Keratinocyte (primary cell): ENCODE data around the gene A1BG. TPM values are rescaled to one million over a fixed set of nuclear protein-coding genes. Genes with fewer than 3 reads are reported as not detected.

Experiments used
- DNase-seq: peaks from one replicate; pipeline ENCODE4 v3.0.0-alpha.2; 2011; ENCODE audit warnings: low read depth, missing footprints, low spot score
- FAIRE-seq: peaks from 2 replicates; lab custom pipeline; 2011; peaks lifted over from hg19 to GRCh38; lab: Jason Lieb, UNC
- H2AFZ ChIP-seq: 2 replicates; pipeline ENCODE4 v1.6.0; 2012; ENCODE audit warnings: low read length, control low read depth, inconsistent platforms; ENCODE audit not compliant: control insufficient read depth
- H3K27ac ChIP-seq: 2 replicates; pipeline ENCODE4 v1.5.1; 2011; ENCODE audit warnings: low read length; ENCODE audit not compliant: control insufficient read depth, insufficient read depth
- H3K27me3 ChIP-seq: 3 replicates; pipeline ENCODE4 v1.6.0; 2011; ENCODE audit warnings: low read length; ENCODE audit not compliant: control insufficient read depth, insufficient read depth; ENCODE audit errors: extremely low read depth
- H3K36me3 ChIP-seq, 2 experiments: 2 replicates in 1 of 2; 3 replicates in 1 of 2; pipeline ENCODE4 v1.5.1; 2011; ENCODE audit warnings: low read length in 2 of 2, mild to moderate bottlenecking in 1 of 2; ENCODE audit not compliant: control insufficient read depth in 2 of 2, insufficient read depth in 2 of 2; ENCODE audit errors: extremely low read depth in 1 of 2
- H3K4me1 ChIP-seq: 3 replicates; pipeline ENCODE4 v1.5.1; 2011; ENCODE audit warnings: low read length; ENCODE audit not compliant: control insufficient read depth, insufficient read depth; ENCODE audit errors: extremely low read depth
- H3K4me2 ChIP-seq: 3 replicates; pipeline ENCODE4 v1.6.0; 2011; ENCODE audit warnings: low read depth, low read length; ENCODE audit not compliant: control insufficient read depth, insufficient read depth; ENCODE audit errors: extremely low read depth
- H3K4me3 ChIP-seq, 3 experiments: fragments of 200-600 bp in 1 of 3; sonication (generic) in 1 of 3; 2 replicates in 2 of 3; 3 replicates in 1 of 3; pipeline ENCODE4 v1.5.1; 2011 to 2016; ENCODE audit warnings: low read length in 3 of 3, mild to moderate bottlenecking in 3 of 3, control low read depth in 2 of 3, inconsistent platforms in 1 of 3, low read depth in 1 of 3, mixed read lengths in 1 of 3, mixed run types in 1 of 3, moderate library complexity in 1 of 3; ENCODE audit not compliant: control insufficient read depth in 2 of 3, insufficient read depth in 2 of 3; ENCODE audit errors: extremely low read depth in 1 of 3
- H3K79me2 ChIP-seq: 2 replicates; pipeline ENCODE4 v1.6.0; 2012; ENCODE audit warnings: low read length; ENCODE audit not compliant: control insufficient read depth, insufficient read depth
- H3K9ac ChIP-seq: 3 replicates; pipeline ENCODE4 v1.6.0; 2011; ENCODE audit warnings: low read length; ENCODE audit not compliant: control insufficient read depth, insufficient read depth; ENCODE audit errors: extremely low read depth
- H3K9me1 ChIP-seq: 3 replicates; pipeline ENCODE4 v1.6.0; 2011; ENCODE audit warnings: low read length; ENCODE audit not compliant: control insufficient read depth, insufficient read depth; ENCODE audit errors: extremely low read depth
- H3K9me3 ChIP-seq: 2 replicates; pipeline ENCODE4 v1.5.1; 2012; ENCODE audit warnings: low read depth, low read length; ENCODE audit not compliant: control insufficient read depth
- H4K20me1 ChIP-seq: 3 replicates; pipeline ENCODE4 v1.6.0; 2011; ENCODE audit warnings: low read length; ENCODE audit not compliant: control insufficient read depth, insufficient read depth; ENCODE audit errors: extremely low read depth
- CTCF ChIP-seq, 3 experiments: IDR thresholded peaks in 1 of 3; conservative IDR thresholded peaks in 1 of 3; optimal IDR thresholded peaks in 1 of 3; 2 replicates in 2 of 3; 3 replicates in 1 of 3; pipeline versions ENCODE3 to v1.5.1; 2011; ENCODE audit warnings: low read length in 3 of 3, mild to moderate bottlenecking in 3 of 3, moderate library complexity in 2 of 3, control low read depth in 1 of 3, inconsistent platforms in 1 of 3; ENCODE audit not compliant: insufficient read depth in 2 of 3; ENCODE audit errors: extremely low read depth in 1 of 3
- EZH2 ChIP-seq: IDR thresholded peaks from one replicate; pipeline ENCODE4 v1.6.1; 2012; ENCODE audit warnings: inconsistent platforms, mild to moderate bottlenecking, low read length, moderate library complexity
- dilution Hi-C: fragments of 300-500 bp; cut with MboI; formaldehyde crosslinking; loops from one replicate; pipeline ENCODE4 v1.7.0; 2020; ENCODE audit warnings: low sequenced_read_pairs; ENCODE audit not compliant: extremely low pct_ligation_motif_present
- polyA plus RNA-seq, 5 experiments: library from polyadenylated mRNA; depleted of rRNA in 3 of 5; stranded (reverse) in 3 of 5; stranded (forward) in 1 of 5; unstranded in 1 of 5; fragments of >200 nt; gene quantifications; 1 replicate in 1 of 5; 2 replicates in 3 of 5; 3 replicates in 1 of 5; pipeline versions ENCODE4 v1.2.1 to v1.2.3, GENCODE V29; 2011 to 2012; ENCODE audit warnings: missing spikeins in 2 of 5, low read depth in 1 of 5, low replicate concordance in 1 of 5

Gene A1BG
- polyA plus RNA-seq, 1 donor (not counting 4 experiments of a cell fraction or from before 2014, with no cell fraction given): 1.4 TPM

- FAIRE-seq (no peak), DNase-seq (no peak)
- Histone ChIP-seq H3K9me3 (no peaks in the 10 kb centered on the region), H3K4me2 (peak overlapping the region; percentile 97), H3K27me3 (no peaks in the 10 kb centered on the region), H3K27ac (peak overlapping the region; percentile 98), H3K4me1 (peaks cover 32% of the 10 kb centered on the region), H3K36me3 (peaks cover 3 to 18% of the 10 kb centered on the region in 2 experiments), H3K79me2 (peaks cover 50% of the 10 kb centered on the region), H3K9me1 (no peaks in the 10 kb centered on the region), H3K9ac (peak overlapping the region; percentile 99), H3K4me3 (peak overlapping the region; percentile 77 to 91 (median 89)), H4K20me1 (peaks cover 5% of the 10 kb centered on the region), H2AFZ (no peak overlapping the region)
- TF ChIP-seq CTCF (optimal IDR thresholded peaks at IDR 0.05 in 1 of 3, IDR thresholded peaks at IDR 0.05 in 1 of 3, conservative IDR thresholded peaks at IDR 0.05 in 1 of 3; ENCODE audit: extremely low read depth in 1 of 3, insufficient read depth in 2 of 3, low read length in 3 of 3) (no peak), EZH2 (no peak)
- dilution Hi-C loops: no loop called here
Observed at GRCh38 chr19:58385313-58385890, 32.1 kb upstream of the A1BG start.

- H3K4me2 ChIP-seq: no peak overlapping the region
- no peaks in the 10 kb centered on the region for H3K27me3 ChIP-seq
- H3K4me3 ChIP-seq: no peak overlapping the region
- no peak overlapping the region for H3K9ac ChIP-seq
- FAIRE-seq: no peak
- TF ChIP-seq CTCF (optimal IDR thresholded peaks at IDR 0.05 in 1 of 3, IDR thresholded peaks at IDR 0.05 in 1 of 3, conservative IDR thresholded peaks at IDR 0.05 in 1 of 3; ENCODE audit: extremely low read depth in 1 of 3, insufficient read depth in 2 of 3, low read length in 3 of 3): no peak
- TF ChIP-seq EZH2: no peak
- H3K4me1 ChIP-seq: peaks cover 30% of the 10 kb centered on the region
- no peak overlapping the region for H3K27ac ChIP-seq
- H3K9me3 ChIP-seq: no peaks in the 10 kb centered on the region
- no peak for DNase-seq
- dilution Hi-C loops: no loop called here
- H3K9me1 ChIP-seq: no peaks in the 10 kb centered on the region
- no peak overlapping the region for H2AFZ ChIP-seq
- peaks cover 0 to 6% of the 10 kb centered on the region in 2 experiments for H3K36me3 ChIP-seq
- H3K79me2 ChIP-seq: peaks cover 35% of the 10 kb centered on the region
- H4K20me1 ChIP-seq: peaks cover under 1% of the 10 kb centered on the region
Observed at GRCh38 chr19:58382997-58383603, 29.8 kb upstream of the A1BG start.
